NCI-H2227 (cell line): ENCODE data around the gene ECPAS.
"Not testable (repeated sequence)": the region's sequence is repeated elsewhere in the genome, so short reads cannot be mapped to it uniquely, and the experiment has no call there.

Source experiments
- DNase-seq: peaks from one replicate; lab custom pipeline; 2025; ENCODE audit not compliant: unreplicated experiment; lab: John Stamatoyannopoulos, UW

Gene ECPAS

DNA sequence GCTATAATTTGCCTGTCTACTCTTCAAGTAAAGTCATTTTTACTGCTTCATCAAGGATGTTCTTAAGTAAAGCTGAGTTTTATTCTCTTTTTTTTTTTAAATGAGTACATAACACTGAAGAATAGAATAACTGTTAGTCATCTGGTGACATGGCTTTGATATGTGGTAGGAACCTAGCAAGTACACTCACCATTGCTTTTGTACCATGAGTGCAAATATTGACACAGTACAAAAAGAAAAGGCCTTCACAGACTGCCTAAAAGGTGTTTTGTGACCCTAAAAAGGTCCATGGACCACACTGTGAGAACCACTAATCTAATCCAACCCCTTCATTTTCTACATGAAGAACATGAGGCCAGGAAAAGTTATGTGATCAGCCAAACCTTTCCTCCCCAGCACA is 55.0 kb downstream of the ECPAS start:
- no peak for DNase-seq

GRCh38 chr9:111427186-111427585 is 57.0 kb downstream of the ECPAS start:
- DNase-seq: no peak

- no peak for DNase-seq
Measured at GRCh38 chr9:111423389-111423788, 60.8 kb downstream of the ECPAS start.

GRCh38 chr9:111414406-111414805 is 69.8 kb downstream of the ECPAS start:
- no peak for DNase-seq

DNA sequence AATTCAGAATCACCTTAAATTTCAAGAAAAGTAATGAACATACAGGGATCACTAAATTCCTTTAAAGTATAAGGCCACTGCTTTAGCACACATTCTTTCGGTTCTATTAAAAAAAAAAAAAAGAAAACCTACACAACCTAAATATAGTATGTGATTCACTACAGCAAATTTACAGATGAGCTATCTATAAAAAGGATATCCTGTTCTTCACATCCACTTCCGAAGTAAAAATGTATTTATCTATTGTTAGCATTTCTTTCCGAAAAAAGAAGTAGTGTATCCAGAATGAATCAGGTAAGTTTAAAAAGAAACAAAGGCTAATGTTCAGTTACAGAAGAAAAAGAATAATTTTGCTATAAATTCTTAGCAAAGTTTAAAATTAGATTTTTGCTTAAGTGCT is 70.2 kb downstream of the ECPAS start:
- no peak for DNase-seq

DNA sequence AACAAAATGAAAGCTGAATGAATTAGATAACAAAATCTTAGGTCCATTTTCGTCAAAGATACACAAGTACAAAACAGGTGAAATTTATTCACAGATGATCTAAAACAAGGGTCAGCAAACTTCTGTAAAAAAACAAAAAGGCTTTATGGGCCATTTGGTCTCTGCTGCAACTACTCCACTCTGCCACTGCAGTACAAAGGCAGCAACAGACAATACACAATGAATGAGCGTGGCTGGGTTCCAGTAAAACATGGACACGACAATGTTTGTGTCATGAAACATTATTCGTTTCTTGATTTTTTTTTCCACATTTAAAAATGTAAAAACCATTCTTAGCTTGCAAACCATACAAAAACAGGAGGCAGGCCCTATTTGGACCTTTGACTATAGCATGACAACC is 71.9 kb downstream of the ECPAS start:
- DNase-seq: no peak

DNA sequence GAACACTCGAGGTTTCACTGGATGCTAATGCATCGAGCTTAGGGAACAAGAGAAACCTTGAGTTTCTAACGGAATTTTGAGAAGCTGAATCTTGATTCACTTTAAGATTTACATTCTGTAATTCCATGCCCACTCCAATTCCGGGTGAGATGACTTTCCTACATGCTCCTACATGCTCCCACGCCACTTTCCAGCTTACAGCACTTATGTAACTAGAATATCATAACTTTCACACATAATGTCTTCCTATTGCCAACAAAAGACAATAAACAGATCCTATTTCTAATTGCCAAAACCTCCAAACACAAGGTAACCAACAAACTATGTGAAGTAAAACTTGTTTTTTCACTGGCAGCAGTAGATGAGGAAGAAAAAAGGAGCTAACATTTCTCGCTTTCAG is 72.9 kb downstream of the ECPAS start:
- DNase-seq: no peak

GRCh38 chr9:111407813-111408212 is 76.4 kb downstream of the ECPAS start:
- DNase-seq: no peak

DNA sequence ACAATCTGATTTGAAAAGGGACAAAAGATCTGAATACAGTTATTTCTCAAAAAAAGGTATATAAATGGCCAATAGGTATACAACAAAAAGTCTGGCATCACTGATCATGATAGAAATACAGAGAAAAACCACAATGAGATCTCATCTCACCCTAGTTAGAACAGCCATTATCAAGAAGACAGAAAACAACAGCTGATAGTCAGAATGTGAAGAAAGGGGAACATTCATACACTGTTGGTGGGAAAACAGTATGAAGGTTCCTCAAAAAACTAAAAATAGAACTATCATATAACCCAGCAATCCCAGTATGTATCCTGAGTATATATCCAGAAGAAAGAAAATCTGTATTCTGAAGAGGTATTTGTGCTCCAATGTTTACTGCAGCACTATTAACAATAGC is 78.5 kb downstream of the ECPAS start:
- no peak for DNase-seq

- DNase-seq: not testable (repeated sequence)
Measured at GRCh38 chr9:111401486-111401885, 82.7 kb downstream of the ECPAS start.

DNA sequence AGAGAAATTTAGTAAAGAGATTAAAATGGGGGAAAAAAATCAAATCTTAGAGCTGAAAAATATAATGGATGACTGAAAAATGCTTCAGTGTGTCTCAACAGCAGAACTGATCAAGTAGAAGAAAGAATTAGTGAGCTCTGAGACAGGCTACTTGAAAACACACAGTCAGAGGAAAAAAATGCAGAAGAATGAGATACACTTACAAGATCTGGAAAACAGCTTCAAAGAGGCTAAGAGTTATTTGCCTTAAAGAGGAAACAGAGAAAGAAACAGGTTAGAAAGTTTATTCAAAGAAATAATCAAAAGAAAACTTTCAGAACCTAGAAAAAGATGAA is 83.7 kb downstream of the ECPAS start:
- DNase-seq: no peak

DNA sequence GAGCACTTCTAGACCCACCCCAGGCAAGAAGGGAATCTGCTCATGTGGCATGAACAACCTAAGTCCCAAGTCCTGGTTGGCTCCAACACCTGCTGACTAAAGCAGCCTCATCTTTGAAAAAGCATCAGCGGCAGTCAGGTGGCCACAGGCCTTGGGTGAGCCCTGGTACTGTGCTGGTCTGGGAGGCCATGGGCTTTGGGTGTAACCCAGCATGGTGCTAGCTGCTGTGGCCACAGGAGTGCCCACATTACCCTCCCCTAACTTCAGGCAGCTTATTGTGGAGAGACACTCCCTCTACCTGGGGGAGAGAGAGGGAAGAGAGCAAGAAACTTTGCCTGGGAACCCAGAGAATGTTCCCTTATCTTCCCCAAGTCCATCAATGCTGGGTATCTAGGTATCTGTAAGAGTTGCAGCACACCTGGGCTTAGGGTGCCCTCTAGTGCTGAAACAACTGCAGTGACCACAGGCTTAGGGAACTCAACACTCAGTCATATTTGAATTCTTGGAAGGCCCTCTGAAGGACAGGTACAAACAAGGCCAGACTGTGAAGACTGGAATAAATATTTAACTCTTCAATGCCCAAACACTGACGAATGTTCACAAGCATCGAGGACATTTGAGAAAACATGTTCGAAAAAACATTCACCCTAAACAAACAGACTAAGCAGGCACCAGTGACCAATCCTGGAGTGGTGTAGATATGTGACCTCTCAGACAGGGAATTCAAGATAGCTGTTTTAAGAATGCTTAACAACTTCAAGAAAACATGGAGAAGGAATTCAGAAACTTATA is 84.2 kb downstream of the ECPAS start:
- no peak for DNase-seq

DNA sequence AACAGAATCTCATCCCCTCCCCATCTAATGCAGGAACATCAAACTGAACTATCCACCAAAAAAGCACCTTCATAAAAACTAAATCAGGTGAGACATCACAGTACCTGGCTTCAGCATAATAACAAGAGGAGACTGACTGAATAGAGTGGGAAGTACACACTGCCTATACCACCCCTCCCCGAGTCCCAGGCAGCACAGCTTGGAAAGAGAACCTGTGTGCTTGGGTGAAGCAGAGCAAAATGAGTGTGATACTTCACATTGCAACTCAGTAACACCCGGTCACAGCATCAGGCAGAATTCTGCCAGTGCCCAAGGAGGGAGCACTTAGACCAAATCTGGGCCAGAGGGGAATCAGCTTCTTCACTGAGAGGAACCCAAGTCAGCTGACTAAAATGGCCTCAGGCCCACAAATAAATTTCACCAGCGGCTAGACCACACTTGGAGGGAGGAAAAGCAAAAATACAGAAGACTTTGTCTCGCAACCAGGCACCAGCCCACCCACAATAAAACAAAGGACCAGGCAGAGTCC is 84.9 kb downstream of the ECPAS start:
- no peak for DNase-seq

- DNase-seq: no peak
Measured at GRCh38 chr9:111393971-111394370, 90.2 kb downstream of the ECPAS start.

- DNase-seq: no peak
Measured at GRCh38 chr9:111389406-111389805, 94.8 kb downstream of the ECPAS start.

DNA sequence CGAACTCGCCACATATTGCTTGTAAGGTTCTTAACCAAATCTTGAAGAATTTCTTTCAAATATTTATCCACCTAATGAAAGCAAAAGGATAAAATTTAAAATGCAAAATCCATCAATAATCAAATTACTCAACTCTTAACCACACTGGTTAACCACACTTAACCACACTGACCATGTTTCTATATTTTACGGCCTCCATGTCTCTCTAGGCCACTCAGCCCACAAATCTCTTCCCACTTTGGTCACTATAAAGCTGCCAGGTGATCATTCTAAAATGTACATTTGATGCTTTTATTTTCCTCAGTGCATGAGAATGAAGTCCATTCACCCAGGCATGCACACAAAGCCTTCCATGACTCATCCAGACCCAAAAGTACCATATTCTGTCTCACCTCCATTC is 97.8 kb downstream of the ECPAS start:
- DNase-seq: no peak

GRCh38 chr9:111381006-111381405 is 103.2 kb downstream of the ECPAS start:
- DNase-seq: no peak

GRCh38 chr9:111375817-111376564 is 108.2 kb downstream of the ECPAS start:
- no peak for DNase-seq

- no peak for DNase-seq
Measured at GRCh38 chr9:111375062-111375461, 109.1 kb downstream of the ECPAS start.

DNA sequence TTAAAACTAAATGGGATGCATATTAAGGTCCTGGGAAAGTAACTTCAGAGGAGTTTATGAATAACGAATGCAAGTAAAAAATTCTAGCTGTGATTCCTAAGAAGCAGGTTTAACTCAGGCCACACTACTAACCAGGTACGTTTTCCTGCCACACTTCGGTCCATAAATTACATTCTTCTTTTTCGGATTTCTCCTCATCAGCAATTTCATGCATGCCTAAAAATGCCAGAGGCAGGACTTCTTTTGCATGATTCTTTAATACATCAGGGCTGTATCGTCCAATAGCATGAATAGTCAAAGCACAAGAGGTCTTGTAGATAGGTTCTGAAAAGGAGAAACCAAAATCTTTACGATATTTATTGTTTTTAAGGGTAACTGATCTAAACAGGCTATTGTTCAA is 111.9 kb downstream of the ECPAS start:
- DNase-seq: no peak

DNA sequence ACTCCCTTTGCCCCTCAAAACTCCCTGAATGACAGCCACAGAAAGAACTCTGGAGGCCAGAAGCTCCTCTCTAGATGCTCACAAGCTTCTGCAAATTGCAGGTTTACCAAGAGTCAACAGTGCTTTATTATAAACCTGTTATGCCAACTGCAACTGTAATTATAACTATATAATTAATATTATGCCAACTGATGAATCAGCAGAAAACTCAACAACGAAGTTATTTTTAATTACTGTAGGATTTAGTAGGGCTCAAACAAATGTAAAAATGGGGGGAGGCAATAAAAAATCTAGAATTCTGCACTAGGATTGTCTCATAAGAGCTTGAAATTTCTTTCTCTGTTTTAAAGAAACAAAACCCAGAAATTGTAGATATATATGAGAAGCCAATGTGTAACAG is 117.2 kb downstream of the ECPAS start:
- DNase-seq: no peak

DNA sequence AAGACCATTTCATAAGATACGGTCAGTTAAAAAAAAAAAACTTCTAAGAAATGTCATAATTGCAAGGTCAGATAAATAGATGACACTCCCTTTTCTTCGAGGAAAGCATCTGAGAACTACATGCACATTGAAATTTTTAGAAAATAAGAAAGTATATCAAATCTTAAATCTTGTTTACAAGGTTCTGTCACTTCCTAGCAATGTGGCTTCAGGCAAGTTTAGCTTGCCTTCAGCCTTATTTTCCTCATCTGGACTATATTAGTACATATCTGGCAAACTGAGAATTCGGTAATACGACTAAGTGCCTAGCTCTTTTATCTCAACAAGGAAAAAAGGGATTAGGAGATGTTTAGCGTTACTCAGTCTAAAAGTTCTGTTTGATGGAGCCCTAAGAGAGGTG is 121.7 kb downstream of the ECPAS start:
- DNase-seq: no peak
